CD4-positive, alpha-beta T cell treated with Interleukin-21 for 1 hour (primary cell): Measurements from ENCODE around the gene MRPL16.

Experiments
- DNase-seq: peaks from one replicate; pipeline ENCODE4 v3.0.0-alpha.2; 2020

MRPL16 gene

DNA sequence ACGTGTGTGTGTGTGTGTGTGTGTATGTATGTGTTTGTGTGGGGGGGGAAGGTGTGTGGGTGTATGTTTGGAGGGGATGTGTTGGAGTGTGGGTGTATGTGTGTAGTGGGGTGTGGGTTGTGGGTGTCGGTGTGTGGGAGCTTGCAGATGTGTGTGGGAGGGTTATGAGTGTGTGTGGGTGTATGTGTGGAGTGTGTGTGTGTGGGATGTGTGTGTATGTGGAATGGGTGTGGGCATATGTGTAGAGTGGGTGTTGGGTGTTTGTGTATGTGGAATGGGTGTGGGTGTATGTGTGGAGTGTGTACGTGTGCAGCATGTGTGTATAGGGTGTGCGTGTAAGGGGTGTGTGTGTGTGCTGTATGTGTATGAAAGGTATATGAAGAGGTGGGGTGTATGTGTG, 40.8 kb downstream of the MRPL16 start:
- DNase-seq, result no peak

DNA sequence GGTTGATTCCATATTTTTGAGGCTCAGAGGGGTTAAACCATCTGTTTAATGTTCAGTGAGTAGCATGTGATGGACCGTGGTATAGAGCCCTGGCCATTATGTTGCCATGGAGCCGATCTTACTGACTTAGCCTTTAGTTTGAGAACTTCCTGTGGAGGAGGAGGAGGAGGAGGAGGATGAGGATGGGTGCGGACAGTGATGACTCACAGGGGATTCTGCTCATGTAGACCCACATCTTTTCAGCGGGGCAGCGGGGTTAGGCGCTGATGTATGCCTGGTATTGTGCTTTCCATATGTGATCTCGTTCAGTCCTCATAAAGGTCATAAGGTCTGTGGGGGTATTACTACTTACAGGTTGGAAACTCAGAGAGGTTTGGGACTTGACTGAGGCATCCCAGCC, 41.5 kb downstream of the MRPL16 start:
- DNase-seq, result no peak

DNA sequence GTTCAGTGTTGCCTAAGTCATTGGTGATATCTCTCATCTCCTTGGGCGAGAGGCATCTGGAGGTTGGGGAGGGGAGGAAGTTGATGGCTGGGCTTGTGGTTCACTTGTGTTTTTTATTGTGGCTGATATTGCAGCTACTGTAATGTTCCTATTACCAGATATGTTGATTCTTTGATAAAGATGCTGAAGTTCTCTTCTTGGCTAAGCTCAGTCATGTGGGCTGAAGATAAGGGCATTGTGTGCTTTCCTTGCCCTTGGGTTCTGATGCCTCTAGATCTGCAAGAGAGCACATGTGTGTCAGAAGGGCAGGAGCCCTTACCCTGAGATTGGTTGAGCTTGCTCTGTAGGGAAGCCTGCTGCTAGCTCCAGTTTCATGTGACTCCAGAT, 43.4 kb downstream of the MRPL16 start:
- DNase-seq, result peak; percentile 38

DNA sequence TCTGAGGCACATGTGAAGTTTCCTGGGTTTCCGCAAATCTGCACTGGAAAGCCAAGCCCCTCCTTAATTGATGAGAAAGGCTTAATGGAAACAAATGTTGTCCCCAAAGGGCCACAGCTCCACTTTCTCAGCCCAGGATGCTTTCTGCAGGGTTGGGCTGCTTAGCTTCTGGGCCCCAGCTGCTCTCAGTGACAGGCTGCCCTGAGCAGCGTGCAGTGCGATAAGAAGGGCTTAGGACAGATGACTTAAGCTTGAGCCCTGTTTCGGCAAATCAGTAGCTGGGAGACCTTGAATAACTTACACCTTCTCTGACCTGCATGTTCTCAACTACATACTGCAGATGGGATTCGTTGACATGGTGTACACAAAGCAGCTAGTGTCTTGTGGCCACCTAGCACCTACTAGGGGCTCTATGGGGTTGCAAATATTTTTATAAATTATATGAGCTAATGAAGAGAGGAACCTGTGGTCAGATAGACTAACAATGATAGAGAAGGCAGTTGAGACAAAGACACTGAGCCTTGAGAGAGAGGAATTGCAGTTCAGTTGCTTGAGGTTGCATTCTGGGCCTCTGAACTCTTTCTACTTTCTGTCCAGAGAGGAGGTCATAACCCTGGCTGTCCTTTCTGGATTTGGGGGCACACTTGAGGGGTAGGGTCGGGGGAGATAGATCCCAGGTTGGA, 43.9 kb downstream of the MRPL16 start:
- DNase-seq, result no peak

DNA sequence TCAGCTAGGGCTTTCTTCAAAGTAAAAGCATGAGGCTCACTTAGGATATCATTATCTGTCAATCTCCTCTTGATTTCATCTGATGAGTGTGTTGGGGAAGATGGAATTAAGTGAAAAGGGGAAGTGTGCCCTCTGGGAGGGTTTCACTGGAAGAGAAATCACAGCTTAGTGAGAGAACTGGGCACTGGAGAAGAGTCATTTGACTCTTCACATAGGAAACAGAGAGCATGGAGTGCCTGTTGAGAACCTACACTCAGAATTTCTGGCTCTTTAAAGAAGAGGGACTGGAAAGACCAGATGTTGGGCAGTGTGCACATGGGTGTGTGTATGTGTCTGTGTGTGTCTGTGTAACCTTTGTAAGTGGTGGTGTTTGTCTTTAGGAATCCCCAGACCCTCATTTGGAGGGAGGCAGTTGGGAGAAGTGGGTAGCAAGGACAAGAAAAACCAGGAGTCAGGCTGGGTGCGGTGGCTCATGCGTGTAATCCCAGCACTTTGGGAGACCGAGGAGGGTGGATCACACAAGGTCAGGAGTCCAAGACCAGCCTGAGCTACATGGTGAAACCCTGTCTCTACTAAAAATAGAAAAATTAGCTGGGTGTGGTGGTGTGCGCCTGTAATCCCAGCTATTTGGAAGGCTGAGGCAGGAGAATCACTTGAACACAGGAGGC, 45.4 kb downstream of the MRPL16 start:
- DNase-seq, result no peak

DNA sequence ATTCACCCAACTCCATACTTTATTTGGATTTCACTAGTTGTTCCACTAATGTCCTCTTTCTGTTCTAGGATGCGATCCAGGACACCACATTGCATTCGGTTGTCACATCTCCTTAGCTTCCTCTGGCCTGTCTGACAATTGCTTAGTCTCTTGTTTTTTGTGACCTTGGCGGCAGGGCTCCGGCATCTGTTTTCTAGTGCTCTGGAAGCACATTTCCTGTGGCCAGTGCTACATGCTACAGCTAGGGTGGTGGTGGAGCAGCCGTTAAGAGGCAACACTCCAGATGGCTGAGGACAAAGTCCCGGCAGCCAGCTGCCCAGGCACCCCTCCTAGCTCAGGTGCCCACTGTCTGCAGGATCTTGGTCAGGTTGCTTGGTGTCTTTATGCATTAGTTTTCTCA, 48.6 kb downstream of the MRPL16 start:
- no peak for DNase-seq

DNA sequence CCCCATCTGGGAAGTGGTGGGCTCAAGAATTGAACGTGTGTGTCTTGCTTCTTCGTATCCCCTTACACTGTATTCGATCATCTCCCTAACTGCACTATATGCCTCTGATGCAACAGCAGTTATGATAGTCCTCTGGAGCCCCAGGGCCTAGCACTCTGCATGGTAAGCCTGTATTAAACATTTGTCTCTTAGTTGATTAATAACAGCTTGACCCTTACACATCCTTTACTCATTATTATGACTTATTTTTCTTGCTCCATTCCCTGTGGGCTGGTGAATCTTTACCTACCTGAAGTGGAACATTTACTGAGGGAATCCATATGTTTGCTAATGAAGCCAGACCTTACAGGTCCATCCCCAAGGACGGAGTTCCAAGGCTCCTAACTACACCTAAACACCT, 49.8 kb downstream of the MRPL16 start:
- DNase-seq, result no peak

DNA sequence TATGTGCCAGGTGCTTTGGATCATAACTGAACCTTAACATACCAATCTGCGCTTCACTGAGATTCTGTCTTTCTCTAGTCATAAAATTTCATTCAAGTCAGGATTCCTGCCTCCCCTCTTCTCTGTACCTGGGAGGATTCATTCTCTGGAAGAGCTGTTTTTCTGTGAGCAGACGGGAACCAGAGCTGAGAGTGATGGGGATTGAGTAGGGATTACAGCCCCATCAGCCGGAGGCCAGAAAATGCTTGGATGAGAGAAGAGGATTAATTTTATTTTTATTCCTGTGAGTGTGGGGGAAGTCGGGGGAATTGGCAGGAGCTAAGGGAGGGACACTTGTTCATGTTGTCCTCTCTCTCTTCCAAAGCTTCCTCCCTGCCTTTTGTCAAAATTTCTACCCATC, 50.7 kb downstream of the MRPL16 start:
- DNase-seq, result no peak

DNA sequence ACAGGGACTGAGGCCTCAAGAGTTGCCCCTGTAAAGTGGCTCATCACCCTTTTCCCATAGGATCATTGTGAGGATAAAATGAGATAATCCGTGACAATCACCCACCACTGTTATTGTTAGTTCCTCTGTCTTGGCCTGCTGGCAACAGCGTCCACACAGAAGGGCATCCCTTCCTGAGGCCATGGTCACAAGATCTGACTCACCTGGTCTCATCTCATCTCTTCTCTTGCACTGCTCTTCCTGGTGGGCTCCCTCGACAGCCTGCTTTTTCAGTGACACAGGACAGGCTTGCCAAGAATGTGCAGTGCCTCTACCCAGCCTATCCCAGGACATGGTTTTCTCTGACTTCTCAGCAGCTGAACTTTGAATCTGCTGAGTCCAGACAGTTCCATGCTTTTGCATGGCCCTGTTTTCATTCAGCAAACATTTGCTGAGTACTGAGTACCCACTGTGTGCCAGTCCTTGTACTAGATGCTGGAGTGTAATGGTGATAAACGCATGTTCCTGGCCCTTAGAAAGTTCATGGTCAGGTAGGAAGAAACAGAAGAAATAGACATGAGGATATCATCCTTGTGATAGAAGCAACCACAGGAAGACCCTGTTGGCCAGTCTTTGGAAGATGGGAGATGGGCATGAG, 52.1 kb downstream of the MRPL16 start:
- DNase-seq, result no peak

DNA sequence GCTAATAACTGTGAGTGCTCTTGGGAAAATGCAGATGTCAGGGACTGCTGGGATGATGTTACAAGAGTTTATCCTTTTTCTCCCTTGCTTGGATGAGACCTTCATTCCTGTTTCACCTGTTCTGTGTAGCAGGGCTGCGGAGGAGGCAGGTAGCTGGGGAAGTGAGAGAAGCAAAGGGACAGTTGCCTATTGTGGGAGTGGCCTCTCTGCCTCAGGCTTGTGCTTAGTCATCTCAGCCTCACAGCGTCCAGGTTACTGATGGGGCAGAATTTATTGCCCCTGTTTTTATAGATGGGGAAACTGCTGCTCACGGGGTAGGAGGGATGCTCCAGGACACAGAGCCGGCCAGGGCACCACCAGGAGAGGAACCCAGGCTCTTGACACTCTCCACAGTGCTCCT, 53.7 kb downstream of the MRPL16 start:
- DNase-seq, result no peak

DNA sequence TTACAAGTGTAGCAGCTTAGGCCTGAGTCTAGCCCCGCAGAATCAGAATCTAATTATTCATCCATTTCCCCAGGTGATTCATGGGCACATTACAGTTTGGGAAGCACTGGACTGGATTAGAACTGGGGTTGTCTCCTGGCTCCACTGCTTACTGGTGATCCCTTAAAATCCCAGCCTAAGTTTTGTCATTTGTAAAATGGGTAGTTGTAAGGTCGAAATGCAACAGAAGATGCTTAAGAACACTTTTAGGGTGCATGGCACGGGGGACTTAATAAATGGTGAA, 54.1 kb downstream of the MRPL16 start:
- no peak for DNase-seq
